GM12864 (cell line): ENCODE results near the gene USP54.
"Not testable (repeated sequence)": the region's sequence is repeated elsewhere in the genome, so short reads cannot be mapped to it uniquely, and the experiment has no call there.

Source experiments
- DNase-seq: peaks from one replicate; pipeline ENCODE4 v3.0.0-alpha.2; 2011; ENCODE audit warnings: low read depth
- H3K4me3 ChIP-seq: 2 replicates; pipeline ENCODE4 v1.5.1; 2011; ENCODE audit warnings: mild to moderate bottlenecking, low read depth, low read length, control low read depth
- TF ChIP-seq, protein P1 (sequence below): IDR thresholded peaks from 2 replicates; pipeline ENCODE4 v1.5.1; 2011; ENCODE audit warnings: low read depth, mild to moderate bottlenecking, moderate library complexity, low read length, control low read depth, inconsistent platforms; ENCODE audit errors: missing control alignments

The USP54 gene

GRCh38 chr10:73625884-73626752 lies 35.0 kb upstream of the USP54 start:
- H3K4me3 ChIP-seq, result peak overlapping the region; percentile 97
- TF ChIP-seq, protein P1, sequence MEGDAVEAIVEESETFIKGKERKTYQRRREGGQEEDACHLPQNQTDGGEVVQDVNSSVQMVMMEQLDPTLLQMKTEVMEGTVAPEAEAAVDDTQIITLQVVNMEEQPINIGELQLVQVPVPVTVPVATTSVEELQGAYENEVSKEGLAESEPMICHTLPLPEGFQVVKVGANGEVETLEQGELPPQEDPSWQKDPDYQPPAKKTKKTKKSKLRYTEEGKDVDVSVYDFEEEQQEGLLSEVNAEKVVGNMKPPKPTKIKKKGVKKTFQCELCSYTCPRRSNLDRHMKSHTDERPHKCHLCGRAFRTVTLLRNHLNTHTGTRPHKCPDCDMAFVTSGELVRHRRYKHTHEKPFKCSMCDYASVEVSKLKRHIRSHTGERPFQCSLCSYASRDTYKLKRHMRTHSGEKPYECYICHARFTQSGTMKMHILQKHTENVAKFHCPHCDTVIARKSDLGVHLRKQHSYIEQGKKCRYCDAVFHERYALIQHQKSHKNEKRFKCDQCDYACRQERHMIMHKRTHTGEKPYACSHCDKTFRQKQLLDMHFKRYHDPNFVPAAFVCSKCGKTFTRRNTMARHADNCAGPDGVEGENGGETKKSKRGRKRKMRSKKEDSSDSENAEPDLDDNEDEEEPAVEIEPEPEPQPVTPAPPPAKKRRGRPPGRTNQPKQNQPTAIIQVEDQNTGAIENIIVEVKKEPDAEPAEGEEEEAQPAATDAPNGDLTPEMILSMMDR, result no peak
- peak; percentile 96 for DNase-seq

DNA sequence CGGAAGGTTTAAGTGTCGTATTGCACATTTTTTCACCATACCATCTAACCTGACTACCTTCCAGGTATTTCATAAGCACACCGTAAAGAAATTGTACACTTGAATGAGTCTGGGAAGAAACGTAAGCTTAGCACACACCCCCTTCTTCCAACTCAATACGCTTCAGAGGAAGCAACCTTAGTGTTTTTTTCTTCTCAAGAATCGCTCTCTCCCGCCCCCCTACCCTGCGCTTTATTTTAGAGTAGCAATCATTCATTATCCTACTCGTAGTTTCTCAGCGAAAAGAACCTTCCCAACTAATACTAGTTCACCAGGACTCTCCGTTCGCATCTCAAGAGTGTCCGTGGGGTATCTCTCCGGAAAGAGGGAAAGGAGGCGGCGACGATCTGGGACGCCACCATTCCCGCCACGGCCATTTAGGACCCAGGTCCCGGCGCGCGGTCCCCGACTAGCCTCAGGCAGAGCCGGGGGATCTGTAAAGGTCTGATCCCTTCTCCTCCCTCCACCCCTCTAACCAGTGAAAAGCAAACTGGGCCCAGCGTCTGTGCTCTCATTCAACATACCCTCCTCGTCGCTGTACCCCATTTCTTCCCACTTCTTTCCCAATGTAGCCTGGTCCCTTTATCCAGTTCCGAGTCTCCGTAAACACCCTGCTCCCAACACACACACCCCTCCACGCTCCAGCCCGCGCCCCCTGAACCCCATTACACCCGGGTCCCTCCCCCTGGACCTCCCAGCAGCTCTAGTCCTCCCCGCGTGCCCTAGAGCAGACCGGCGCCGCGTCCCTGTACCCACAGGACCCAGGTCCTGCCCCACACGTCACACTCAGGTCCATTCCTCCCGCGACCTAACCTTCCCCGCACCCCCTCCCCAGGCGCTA lies 34.1 kb upstream of the USP54 start:
- no peak for DNase-seq
- TF ChIP-seq, protein P1, result no peak
- peak overlapping the region; percentile 97 for H3K4me3 ChIP-seq

GRCh38 chr10:73623056-73623455 lies 31.9 kb upstream of the USP54 start:
- no peak overlapping the region for H3K4me3 ChIP-seq
- DNase-seq, result no peak
- TF ChIP-seq, protein P1, result no peak

GRCh38 chr10:73620974-73621373 lies 29.8 kb upstream of the USP54 start:
- not testable (repeated sequence) for H3K4me3 ChIP-seq, DNase-seq

DNA sequence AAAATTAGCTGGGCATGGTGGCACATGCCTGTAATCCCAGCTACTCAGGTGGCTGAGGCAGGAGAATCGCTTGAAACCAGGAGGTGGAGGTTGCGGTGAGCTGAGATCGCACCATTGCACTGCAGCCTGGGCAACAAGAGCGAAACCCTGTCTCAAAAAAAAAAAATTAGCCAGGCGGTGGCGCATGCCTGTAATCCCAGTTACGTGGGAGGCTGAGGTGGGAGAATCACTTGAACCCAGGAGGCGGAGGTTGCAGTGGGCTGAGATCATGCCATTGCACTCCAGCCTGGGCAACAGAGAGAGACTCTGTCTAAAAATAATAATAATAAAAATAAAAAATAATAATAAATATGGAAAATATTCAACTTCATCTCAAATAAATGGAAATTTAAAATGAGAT lies 26.0 kb upstream of the USP54 start:
- DNase-seq, result not testable (repeated sequence)

DNA sequence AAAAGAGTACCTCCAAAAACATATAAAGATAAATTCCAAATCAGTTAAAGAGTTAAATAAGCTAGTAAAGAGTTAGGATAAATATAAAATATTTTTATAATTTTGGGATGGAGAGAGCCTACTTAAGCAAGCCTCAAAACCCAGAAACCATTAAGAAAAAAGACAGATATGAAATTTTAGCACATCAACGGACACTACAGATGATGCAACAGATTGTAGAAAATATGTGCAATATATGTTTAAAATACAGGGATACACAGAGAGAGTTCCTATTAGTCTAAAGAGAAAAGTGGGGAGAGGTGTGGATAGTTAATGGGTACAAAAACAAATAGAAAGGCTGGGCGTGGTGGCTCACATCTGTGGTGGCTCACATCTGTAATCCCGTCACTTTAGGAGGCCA lies 23.6 kb upstream of the USP54 start:
- TF ChIP-seq, protein P1, result no peak
- DNase-seq, result no peak
- H3K4me3 ChIP-seq, result no peak overlapping the region

More for the DNA sequence above, 26.0 kb upstream of the USP54 start:
- not testable (repeated sequence) for H3K4me3 ChIP-seq

DNA sequence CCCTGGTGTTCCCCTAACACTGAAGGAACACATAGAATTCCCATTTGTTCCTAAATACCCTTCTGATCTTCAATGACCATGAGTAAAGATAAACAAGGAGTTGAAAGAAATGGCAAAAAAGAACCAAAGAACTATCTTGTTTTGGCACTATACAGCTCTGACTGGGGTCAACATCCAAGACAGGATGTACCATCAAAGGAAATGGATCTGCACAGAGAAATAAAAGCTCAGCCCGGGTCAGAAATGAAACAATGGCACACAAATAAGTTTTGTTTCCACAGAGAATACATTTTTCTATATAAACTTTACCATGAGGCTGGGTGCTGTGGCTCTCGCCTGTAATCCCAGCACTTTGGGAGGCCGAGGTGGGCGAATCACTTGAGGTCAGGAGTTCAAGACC lies 18.0 kb upstream of the USP54 start:
- no peak for DNase-seq
- TF ChIP-seq, protein P1, result no peak

More for the DNA sequence above, 18.0 kb upstream of the USP54 start:
- no peak overlapping the region for H3K4me3 ChIP-seq
